Fibroblast of peridontal ligament (primary cell): ENCODE measurements around the gene TTBK1.
"Not testable (repeated sequence)": the region's sequence is repeated elsewhere in the genome, so short reads cannot be mapped to it uniquely, and the experiment has no call there.

Source experiments
- DNase-seq: peaks from one replicate; pipeline ENCODE4 v3.0.0-alpha.2; 2010; ENCODE audit errors: extremely low read depth

TTBK1 gene

GRCh38 chr6:43287717-43288679 is 44.7 kb downstream of the TTBK1 start:
- DNase-seq = no peak

GRCh38 chr6:43290339-43290904 is 47.1 kb downstream of the TTBK1 start:
- DNase-seq = no peak

DNA sequence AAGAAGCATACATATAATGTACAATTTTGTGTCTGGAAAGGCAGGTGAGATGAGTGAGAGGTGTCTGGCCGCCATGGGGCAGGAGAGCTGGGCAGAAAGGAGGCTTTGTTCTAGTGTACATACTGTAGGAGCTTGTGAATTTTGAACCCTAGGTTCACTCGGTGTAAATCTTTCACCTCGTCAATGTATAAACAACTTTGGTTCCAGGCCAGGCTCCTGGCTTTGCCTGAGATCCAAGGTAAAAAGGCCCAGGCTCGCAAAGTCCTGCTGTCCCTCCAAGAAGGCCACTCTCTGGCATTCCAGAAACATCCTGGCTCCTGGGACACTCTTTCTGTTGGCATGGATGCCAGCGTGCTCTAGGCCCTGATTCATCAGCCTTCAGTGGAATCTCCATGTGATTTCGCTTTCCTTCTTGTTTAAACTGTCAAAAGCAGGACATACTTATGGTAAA is 47.6 kb downstream of the TTBK1 start:
- peak; percentile 19 for DNase-seq

GRCh38 chr6:43291708-43292107 is 48.4 kb downstream of the TTBK1 start:
- DNase-seq = no peak

DNA sequence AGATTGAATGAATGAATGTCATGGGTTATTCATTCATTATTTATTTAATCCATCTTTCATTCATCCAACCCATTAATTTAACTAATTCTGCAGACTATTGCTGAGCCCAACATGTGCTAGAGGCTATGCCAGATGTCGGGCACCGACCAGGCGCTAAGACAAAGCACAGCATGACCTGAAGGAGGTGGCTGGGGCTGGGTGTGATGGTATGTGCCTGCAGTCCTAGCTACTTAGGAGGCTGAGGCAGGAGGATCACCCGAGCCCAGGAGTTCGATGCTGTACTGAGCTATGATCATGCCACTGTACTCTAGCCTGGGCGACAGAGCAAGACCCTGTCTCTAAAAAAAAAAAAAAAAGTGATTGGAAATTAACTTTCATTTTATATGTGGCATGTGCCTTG is 49.1 kb downstream of the TTBK1 start:
- DNase-seq = no peak

DNA sequence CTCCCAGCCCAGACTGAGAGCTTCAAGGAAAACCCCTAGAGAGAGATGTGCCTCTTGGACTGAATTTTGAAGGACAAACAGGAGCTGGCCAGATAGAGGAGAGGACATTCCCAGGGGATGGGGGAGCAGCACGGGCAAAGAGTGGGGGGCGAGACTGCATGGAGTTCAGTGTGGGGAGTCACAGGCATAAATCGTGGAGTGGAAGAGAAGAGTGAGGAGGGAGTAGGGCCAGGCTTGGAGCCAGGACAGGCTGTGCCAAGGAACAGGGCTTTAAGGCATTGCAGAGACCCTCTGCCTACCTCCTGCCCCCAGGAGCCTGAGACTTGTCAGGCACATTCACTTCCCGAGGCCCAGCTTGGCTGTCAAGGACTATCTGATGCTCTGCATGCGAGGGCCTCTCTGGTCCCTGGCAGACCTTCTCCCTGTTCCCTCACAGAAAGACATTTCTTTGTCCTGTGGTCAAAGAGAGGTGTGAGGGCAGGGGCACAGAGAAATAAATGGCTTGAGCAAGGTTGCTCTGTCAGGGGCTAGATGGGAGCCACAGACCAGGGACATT is 49.6 kb downstream of the TTBK1 start:
- DNase-seq = no peak

DNA sequence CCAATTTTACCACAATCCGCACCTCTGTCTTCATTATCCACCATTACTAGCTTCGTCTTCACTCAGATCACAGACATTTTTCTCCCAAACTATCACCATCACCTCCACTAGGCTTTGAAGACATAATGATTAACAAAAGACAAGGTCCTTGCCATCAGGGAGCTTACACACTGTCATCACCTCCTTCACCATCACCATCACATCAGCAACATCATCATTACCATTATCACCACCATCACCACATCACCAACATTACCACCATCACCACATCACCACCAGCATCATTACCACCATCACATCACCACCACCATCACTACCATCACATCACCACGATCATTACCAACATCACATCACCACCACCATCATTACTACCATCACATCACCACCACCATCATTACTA is 50.4 kb downstream of the TTBK1 start:
- DNase-seq = no peak

DNA sequence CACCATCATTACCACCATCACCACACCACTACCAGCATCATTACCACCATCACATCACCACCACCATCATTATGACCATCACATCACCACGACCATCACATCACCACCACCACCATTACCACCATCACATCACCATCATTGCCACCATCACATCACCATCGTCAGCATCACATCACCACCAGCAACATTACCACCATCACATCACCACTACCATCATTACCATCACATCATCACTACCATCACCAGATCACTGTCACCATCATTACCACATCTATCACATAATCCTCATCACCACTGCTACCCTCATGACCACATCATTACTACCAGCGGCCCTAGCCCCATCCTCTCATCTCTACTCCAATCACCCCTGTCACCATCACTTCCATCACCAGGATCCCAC is 51.3 kb downstream of the TTBK1 start:
- no peak for DNase-seq

DNA sequence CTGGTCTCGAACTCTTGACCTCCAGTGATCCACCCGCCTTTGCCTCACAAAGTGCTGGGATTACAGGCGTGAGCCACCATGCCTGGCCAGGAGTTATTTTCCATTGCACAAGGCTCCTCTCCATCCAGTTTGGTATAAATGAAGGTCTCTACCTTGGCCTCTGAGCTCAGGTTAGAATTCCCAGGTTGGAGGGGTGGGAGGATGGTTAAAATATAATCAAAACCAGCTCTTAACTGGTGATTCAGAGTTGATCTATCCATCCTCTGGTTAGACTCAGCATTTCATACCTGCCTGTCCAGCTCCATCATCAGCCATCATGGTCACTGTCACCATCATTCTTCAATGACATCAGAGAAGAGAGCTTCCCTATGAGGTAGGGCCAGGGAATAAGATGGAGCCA is 52.2 kb downstream of the TTBK1 start:
- no peak for DNase-seq

DNA sequence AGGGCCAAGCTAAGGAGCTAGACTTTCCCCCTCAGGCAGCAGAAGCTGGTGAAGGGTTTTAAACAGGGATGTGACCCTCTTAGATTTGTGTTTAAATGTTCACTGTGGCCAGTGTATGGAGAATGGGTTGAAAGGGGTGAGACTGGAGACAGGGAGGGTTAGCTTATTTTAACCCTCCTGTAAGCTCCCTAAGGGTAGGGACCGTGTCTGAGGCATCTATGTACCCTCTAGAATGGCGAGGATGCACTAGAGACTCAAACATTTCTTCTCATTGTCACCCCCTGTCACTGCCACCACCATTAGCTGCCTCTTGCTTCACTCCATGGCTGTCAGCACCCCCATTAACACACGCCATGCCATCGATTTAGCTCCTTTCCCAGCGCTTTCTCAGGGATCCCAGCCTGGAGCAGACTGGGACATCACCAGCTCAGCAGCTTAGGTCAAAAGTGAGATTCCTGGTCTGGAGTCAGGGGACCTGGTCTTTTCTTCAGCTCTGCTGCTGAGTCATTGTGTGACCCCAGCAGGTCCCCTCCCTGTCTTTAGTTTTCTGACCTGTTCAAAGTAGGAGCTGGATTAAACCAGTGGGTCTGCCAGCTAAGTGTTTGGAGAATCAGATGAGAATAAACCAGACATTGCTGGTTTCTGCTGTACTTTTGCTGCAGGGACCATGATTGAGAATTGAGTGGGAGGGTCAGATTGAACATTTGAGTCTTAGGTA is 53.7 kb downstream of the TTBK1 start:
- no peak for DNase-seq

DNA sequence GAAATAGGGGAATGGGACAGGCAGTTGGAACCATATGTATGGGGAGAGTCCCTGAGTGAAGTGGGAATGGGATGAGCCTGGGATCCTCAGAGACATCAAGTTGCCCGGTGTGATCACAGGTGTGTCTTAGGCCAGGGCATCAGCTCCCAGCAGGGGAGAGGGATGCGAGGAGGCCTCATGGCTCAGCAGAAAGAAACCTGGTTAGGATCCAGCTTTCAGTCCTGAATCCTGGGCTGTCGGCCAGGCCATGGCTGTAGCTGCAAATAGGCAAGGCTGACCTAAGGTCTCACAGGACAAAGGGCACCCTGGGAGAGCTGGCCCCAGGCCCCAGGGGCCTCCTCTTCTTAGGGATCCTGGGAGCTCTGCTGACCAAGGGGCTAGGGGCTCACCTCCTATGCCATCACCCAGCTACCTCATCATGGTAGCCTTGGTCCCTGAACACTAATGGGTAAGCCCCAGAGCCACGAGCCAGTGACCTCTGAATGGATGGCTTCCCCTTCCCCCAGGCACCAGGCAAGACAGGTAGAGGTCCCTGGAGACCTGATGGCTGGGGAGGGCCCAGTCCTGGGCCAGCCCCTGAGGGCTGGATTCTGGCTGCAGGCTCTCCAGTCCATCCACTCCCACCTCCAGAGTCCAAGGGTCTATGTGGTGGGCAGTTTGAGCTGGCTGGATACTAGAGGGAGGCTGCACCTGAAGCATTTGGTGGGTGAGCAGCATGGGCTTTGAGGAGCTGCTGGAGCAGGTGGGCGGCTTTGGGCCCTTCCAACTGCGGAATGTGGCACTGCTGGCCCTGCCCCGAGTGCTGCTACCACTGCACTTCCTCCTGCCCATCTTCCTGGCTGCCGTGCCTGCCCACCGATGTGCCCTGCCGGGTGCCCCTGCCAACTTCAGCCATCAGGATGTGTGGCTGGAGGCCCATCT is 54.6 kb downstream of the TTBK1 start, which contains the start of gene SLC22A7:
TSS of gene SLC22A7 (plus strand) at position 617 of the 921 bp plus-strand sequence. CDS start at position 716, 99 bp downstream.
- no peak for DNase-seq

DNA sequence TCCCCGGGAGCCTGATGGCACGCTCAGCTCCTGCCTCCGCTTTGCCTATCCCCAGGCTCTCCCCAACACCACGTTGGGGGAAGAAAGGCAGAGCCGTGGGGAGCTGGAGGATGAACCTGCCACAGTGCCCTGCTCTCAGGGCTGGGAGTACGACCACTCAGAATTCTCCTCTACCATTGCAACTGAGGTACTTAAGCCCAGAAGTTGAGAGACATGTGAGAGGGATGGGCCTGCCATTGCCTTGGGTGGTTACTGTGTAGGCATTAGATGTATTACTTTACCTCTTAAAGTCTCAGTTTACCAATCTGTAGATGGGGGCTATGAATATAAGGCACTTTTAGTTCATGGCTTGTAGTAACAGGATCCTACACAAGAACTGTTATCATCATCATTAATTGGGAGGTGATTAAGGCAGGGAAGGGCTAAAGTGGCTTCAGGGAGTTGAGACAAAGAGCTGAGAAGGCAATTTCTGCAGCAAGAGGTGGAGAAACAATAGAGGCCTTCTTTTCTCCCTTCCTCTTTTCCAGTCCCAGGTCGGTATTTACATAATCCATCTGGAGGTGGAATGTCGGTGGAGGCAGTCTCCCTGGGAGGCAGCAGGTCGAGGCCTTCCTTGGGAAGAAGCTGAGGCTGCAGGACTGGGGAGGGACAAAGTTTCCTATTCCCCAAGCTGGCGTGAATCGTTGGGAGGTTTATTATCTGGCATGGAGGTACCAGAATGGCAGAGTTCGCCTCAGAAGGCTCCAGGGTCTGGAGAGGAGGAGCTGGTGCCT is 55.5 kb downstream of the TTBK1 start:
- no peak for DNase-seq

- no peak for DNase-seq
Measured at GRCh38 chr6:43299338-43300293, 56.3 kb downstream of the TTBK1 start.

- no peak for DNase-seq
Measured at GRCh38 chr6:43301081-43301870, 58.0 kb downstream of the TTBK1 start.

GRCh38 chr6:43302126-43302525 is 58.8 kb downstream of the TTBK1 start:
- no peak for DNase-seq

GRCh38 chr6:43303006-43303405 is 59.7 kb downstream of the TTBK1 start:
- DNase-seq = not testable (repeated sequence)

- no peak for DNase-seq
Measured at GRCh38 chr6:43303751-43304331, 60.6 kb downstream of the TTBK1 start.

- no peak for DNase-seq
Measured at GRCh38 chr6:43304361-43304760, 61.1 kb downstream of the TTBK1 start.
